MCF 10A (cell line): ENCODE data around the gene DHDH. TPM values are rescaled to one million over a fixed set of nuclear protein-coding genes. Genes with fewer than 3 reads are reported as not detected.

Experiments used
- BruUV-seq: library from RNA; stranded (reverse); fragments of 400-500 nt; replicated peaks from 2 replicates; lab custom pipeline; 2021; lab: Mats Ljungman, UMichigan
- CTCF ChIA-PET: fragments of 300-600 bp; sonication (Branson Sonifier 250); formaldehyde crosslinking; extraction: SDS; loops from one replicate; lab custom pipeline; 2021; ENCODE audit warnings: antibody characterized with exemption, inconsistent platforms; lab: Yijun Ruan, JAX
- POLR2A ChIA-PET: fragments of 300-600, 350-650 bp; sonication (Branson Sonifier 250); formaldehyde crosslinking; extraction: SDS; loops from one replicate; lab custom pipeline; 2020; ENCODE audit warnings: antibody characterized with exemption, inconsistent platforms; lab: Yijun Ruan, JAX
- DNase-seq: peaks from one replicate; pipeline ENCODE4 v3.0.0-alpha.2; 2018; ENCODE audit not compliant: unreplicated experiment
- H3K27ac Mint-ChIP-seq: one replicate; pipeline ENCODE4 v1.8.0; 2022; ENCODE audit warnings: mild to moderate bottlenecking, low read depth, mixed read lengths; ENCODE audit not compliant: unreplicated experiment
- H3K27me3 Mint-ChIP-seq: one replicate; pipeline ENCODE4 v1.8.0; 2022; ENCODE audit warnings: mixed read lengths; ENCODE audit not compliant: insufficient read depth, unreplicated experiment
- H3K36me3 Mint-ChIP-seq: one replicate; pipeline ENCODE4 v1.8.0; 2022; ENCODE audit warnings: mild to moderate bottlenecking, moderate library complexity, mixed read lengths; ENCODE audit not compliant: insufficient read depth, unreplicated experiment
- H3K4me1 Mint-ChIP-seq: one replicate; pipeline ENCODE4 v1.8.0; 2022; ENCODE audit warnings: mixed read lengths; ENCODE audit not compliant: insufficient read depth, unreplicated experiment
- H3K4me3 Mint-ChIP-seq: one replicate; pipeline ENCODE4 v1.8.0; 2022; ENCODE audit warnings: mild to moderate bottlenecking, moderate library complexity, mixed read lengths; ENCODE audit not compliant: unreplicated experiment
- H3K9me3 Mint-ChIP-seq: one replicate; pipeline ENCODE4 v1.8.0; 2022; ENCODE audit warnings: mixed read lengths; ENCODE audit not compliant: unreplicated experiment
- CTCF ChIP-seq: fragments of 200-600 bp; IDR thresholded peaks from one replicate; pipeline ENCODE4 v1.8.0; 2022; ENCODE audit warnings: antibody characterized with exemption, mild to moderate bottlenecking; ENCODE audit not compliant: unreplicated experiment
- intact Hi-C: fragments of 100-400 bp; cut with micrococcal nuclease; formaldehyde crosslinking; loops from 2 replicates; pipeline ENCODE4 v1.14.1; 2022
- total RNA-seq: library from RNA; stranded (reverse); gene quantifications from 2 replicates; pipeline ENCODE4 v1.2.3, GENCODE V29; 2022

DHDH gene
- total RNA-seq, 1 experiment from 2014 or later, result not detected

- ChIA-PET POLR2A (interaction anchor here (4.3 kb wide), 1 partner anchor 11 kb away, joined by 25 read pairs; the partner anchor contains the start of genes GYS1 and RUVBL2), CTCF (interaction anchor here (1.0 to 4.2 kb wide), 3 partner anchors 10 to 16 kb away, joined by 3 to 30 read pairs (median 4); partner anchors contain the start of genes GYS1 and RUVBL2)
- intact Hi-C loops, result no loop called here
- Mint-ChIP-seq H3K4me1 (peaks cover 12% of the 10 kb centered on the region), H3K4me3 (no peak overlapping the region), H3K9me3 (no peaks in the 10 kb centered on the region), H3K27me3 (no peaks in the 10 kb centered on the region), H3K27ac (no peak overlapping the region), H3K36me3 (peaks cover 69% of the 10 kb centered on the region)
- no TSS peak for BruUV-seq
- no peak for DNase-seq
- TF ChIP-seq CTCF, result no peak
Measured at GRCh38 chr19:48982280-48982679, 48.8 kb downstream of the DHDH start.

DNA sequence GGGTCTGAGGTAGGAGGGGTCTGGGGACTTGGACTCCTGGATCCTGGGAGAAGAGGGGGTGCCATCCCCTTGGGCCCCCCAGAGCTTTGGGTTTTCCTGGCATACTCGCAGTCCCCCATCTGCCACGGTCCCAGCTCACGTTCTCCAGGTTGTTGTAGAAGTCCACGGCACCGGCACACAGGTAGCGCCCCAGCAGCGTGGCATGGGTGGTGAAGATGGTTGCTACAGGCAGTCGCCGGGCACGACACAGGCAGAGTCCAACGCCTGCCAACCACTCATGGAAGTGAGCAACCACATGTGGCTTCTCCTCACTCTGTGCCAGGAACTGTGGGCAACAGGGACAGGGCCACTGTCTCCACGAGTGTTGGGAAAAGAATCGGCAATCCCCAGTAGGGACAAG, 52.2 kb downstream of the DHDH start:
- no peaks in the 10 kb centered on the region for H3K9me3 Mint-ChIP-seq
- H3K4me3 Mint-ChIP-seq, result no peak overlapping the region
- ChIA-PET CTCF (interaction anchor here (0.6 to 2.2 kb wide), 2 partner anchors 12 to 15 kb away, joined by 3 to 9 read pairs; no protein-coding TSS in a partner anchor), POLR2A (interaction anchor here (0.5 kb wide), 1 partner anchor 20 kb away, joined by 3 read pairs; the partner anchor contains the start of gene FTL)
- intact Hi-C loops, result no loop called here
- no peaks in the 10 kb centered on the region for H3K27me3 Mint-ChIP-seq
- no TSS peak for BruUV-seq
- peaks cover 84% of the 10 kb centered on the region for H3K36me3 Mint-ChIP-seq
- DNase-seq, result no peak
- no peak for TF ChIP-seq CTCF
- peaks cover 8% of the 10 kb centered on the region for H3K4me1 Mint-ChIP-seq
- H3K27ac Mint-ChIP-seq, result no peak overlapping the region

- ChIA-PET POLR2A (interaction anchor here (0.5 kb wide), 1 partner anchor 21 kb away, joined by 3 read pairs; the partner anchor contains the start of gene FTL), CTCF (interaction anchor here (0.6 to 2.2 kb wide), 4 partner anchors 12 to 185 kb away, joined by 3 to 9 read pairs (median 3); no protein-coding TSS in a partner anchor)
- Mint-ChIP-seq H3K36me3 (peaks cover 89% of the 10 kb centered on the region), H3K27ac (no peak overlapping the region), H3K27me3 (no peaks in the 10 kb centered on the region), H3K4me1 (peaks cover 13% of the 10 kb centered on the region), H3K9me3 (no peaks in the 10 kb centered on the region), H3K4me3 (no peak overlapping the region)
- no peak for TF ChIP-seq CTCF
- BruUV-seq, result no TSS peak
- intact Hi-C loops, result no loop called here
- DNase-seq, result no peak
Measured at GRCh38 chr19:48986211-48986610, 52.7 kb downstream of the DHDH start.

DNA sequence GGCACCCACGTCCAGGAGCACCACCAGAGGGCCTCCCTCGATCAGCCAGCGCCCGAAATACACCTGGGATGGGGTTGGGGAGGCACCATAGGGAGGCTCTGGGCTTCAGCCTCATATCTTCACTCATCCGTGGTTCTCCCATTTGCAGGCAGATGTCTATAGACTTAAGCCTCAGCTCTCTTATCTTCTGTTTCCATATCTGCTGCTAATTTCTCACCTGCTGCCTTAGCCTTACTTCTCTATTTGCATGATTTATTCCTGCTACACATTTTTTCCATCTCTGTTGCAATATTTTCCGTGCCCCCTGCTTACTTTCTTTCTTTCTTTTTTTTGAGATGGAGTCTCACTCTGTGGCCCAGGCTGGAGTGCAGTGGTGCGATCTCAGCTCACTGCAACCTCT, 53.8 kb downstream of the DHDH start:
- Mint-ChIP-seq H3K27ac (no peak overlapping the region), H3K4me3 (no peak overlapping the region), H3K36me3 (peaks cover 89% of the 10 kb centered on the region), H3K4me1 (peaks cover 17% of the 10 kb centered on the region), H3K27me3 (no peaks in the 10 kb centered on the region), H3K9me3 (no peaks in the 10 kb centered on the region)
- POLR2A ChIA-PET, result interaction anchor here (1.3 kb wide), 1 partner anchor 9 kb away, joined by 4 read pairs; no protein-coding TSS in a partner anchor
- CTCF ChIA-PET, result interaction anchor here (0.5 to 2.2 kb wide), 4 partner anchors 11 to 118 kb away, joined by 3 to 9 read pairs (median 3); no protein-coding TSS in a partner anchor
- intact Hi-C loops, result no loop called here
- no peak for DNase-seq
- BruUV-seq, result no TSS peak
- no peak for TF ChIP-seq CTCF
